Measurements from ENCODE around the gene TIMM10. TPM values are rescaled to one million over a fixed set of nuclear protein-coding genes. Genes with fewer than 3 reads are reported as not detected.
A peak's percentile ranks its signal among the peaks of the same experiment; 100 is the strongest.

Gene TIMM10
- total RNA-seq, 2 experiments from 2014 or later: 75.2 to 84.2 TPM

DNA sequence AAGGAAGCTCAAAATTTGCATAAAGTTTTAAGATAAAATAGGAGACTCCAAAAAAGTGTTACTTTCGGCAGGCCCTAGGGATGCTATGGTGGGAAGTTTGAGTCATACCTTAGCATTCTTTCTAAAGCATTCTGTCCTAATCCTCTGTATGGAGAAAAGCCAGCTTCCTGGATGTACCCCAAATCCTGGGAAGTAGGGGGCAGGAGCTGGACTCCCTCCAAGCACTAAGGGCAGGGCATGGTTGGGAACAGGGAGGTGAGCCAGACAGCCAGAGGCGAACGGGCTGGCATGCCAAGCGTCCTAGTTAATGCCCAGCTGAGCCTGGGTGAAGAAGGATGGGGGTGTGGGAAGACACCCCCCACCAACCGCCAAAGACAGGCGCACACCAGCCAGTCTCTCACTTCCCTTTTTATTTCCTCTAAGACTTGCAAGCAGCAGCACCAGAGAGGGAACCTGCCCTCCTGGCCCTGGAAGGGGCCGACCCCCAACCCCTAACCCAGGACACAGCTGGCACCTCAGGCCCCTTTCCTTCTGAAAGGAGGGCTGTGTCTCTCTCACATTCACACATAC, 46.3 kb downstream of the TIMM10 start:
- ATAC-seq: no peak
- H3K4me1 Mint-ChIP-seq (ENCODE audit: low read depth): peaks cover 11% of the 10 kb centered on the region
- POLR2A ChIA-PET: interaction anchor here (0.9 to 2.2 kb wide), 5 partner anchors 11 to 62 kb away, joined by 3 to 6 read pairs (median 5); partner anchors contain the start of genes SLC43A1 and TIMM10

DNA sequence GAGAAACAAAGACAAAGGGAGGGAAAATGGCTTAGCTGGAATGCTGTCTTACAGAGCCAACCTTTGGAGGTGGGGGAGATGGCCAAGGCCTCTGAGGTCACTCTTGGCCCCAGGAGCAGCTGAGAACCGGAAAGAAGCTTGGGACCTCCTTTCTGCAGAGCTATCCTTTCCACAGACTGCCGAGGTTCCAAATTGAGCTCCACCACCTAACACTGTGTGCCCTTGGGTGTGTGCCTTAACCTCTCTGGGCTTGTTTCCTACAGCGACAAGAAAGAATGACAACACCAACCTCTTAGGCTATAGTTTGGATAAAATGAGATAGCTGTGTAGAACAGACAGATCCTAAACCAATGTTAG, 47.0 kb downstream of the TIMM10 start:
- peaks cover 11% of the 10 kb centered on the region for H3K4me1 Mint-ChIP-seq (ENCODE audit: low read depth)
- TF ChIP-seq, protein P1, sequence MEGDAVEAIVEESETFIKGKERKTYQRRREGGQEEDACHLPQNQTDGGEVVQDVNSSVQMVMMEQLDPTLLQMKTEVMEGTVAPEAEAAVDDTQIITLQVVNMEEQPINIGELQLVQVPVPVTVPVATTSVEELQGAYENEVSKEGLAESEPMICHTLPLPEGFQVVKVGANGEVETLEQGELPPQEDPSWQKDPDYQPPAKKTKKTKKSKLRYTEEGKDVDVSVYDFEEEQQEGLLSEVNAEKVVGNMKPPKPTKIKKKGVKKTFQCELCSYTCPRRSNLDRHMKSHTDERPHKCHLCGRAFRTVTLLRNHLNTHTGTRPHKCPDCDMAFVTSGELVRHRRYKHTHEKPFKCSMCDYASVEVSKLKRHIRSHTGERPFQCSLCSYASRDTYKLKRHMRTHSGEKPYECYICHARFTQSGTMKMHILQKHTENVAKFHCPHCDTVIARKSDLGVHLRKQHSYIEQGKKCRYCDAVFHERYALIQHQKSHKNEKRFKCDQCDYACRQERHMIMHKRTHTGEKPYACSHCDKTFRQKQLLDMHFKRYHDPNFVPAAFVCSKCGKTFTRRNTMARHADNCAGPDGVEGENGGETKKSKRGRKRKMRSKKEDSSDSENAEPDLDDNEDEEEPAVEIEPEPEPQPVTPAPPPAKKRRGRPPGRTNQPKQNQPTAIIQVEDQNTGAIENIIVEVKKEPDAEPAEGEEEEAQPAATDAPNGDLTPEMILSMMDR (IDR thresholded peaks at IDR 0.05): no peak
- no peak overlapping the region for H3K27ac Mint-ChIP-seq
- CTCF ChIA-PET: interaction anchor here (0.9 to 9.7 kb wide), 21 partner anchors 10 to 161 kb away, joined by 3 to 254 read pairs (median 5); partner anchors contain the start of genes P2RX3, RTN4RL2 and SLC43A1
- ATAC-seq (no peak), DNase-seq (no peak)
- peaks cover 41% of the 10 kb centered on the region for H3K36me3 Mint-ChIP-seq (ENCODE audit: low read depth)
- H3K9me3 Mint-ChIP-seq: no peaks in the 10 kb centered on the region
- H3K4me3 Mint-ChIP-seq: no peak overlapping the region
- intact Hi-C loops (cut with micrococcal nuclease): no loop called here
- POLR2A ChIA-PET: interaction anchor here (1.1 to 2.2 kb wide), 4 partner anchors 10 to 47 kb away, joined by 3 to 6 read pairs (median 6); partner anchors contain the start of genes SLC43A1 and TIMM10
- peaks cover 9% of the 10 kb centered on the region for H3K27me3 Mint-ChIP-seq

More for the DNA sequence above, 46.3 kb downstream of the TIMM10 start:
- DNase-seq: no peak
- TF ChIP-seq, protein P1 (IDR thresholded peaks at IDR 0.05): no peak
- Mint-ChIP-seq H3K27me3 (peaks cover 9% of the 10 kb centered on the region), H3K9me3 (no peaks in the 10 kb centered on the region), H3K27ac (no peak overlapping the region), H3K4me3 (no peak overlapping the region), H3K36me3 (ENCODE audit: low read depth) (peaks cover 48% of the 10 kb centered on the region)
- intact Hi-C loops (cut with micrococcal nuclease): no loop called here
- CTCF ChIA-PET: interaction anchor here (0.9 to 9.7 kb wide), 18 partner anchors 10 to 136 kb away, joined by 3 to 254 read pairs (median 5); partner anchors contain the start of genes RTN4RL2 and SLC43A1

- intact Hi-C loops (cut with micrococcal nuclease): no loop called here
- CTCF ChIA-PET: interaction anchor here (0.9 to 9.7 kb wide), 24 partner anchors 9 to 317 kb away, joined by 3 to 254 read pairs (median 5); partner anchors contain the start of genes P2RX3, RTN4RL2 and SLC43A1
Measured at GRCh38 chr11:57482782-57483561, 47.6 kb downstream of the TIMM10 start.

GRCh38 chr11:57481915-57482781, 48.4 kb downstream of the TIMM10 start:
- Mint-ChIP-seq H3K27me3 (peaks cover 12% of the 10 kb centered on the region), H3K9me3 (no peaks in the 10 kb centered on the region), H3K27ac (no peak overlapping the region), H3K4me3 (no peak overlapping the region), H3K36me3 (ENCODE audit: low read depth) (peaks cover 27% of the 10 kb centered on the region), H3K4me1 (ENCODE audit: low read depth) (peaks cover 11% of the 10 kb centered on the region)
- POLR2A ChIA-PET: interaction anchor here (0.9 to 2.2 kb wide), 4 partner anchors 9 to 129 kb away, joined by 3 to 5 read pairs (median 3); no protein-coding TSS in a partner anchor
- intact Hi-C loops (cut with micrococcal nuclease): loop anchor here (2.0 kb wide), 1 partner anchor 23 kb away; no protein-coding TSS in a partner anchor
- CTCF ChIA-PET: interaction anchor here (1.0 to 9.7 kb wide), 19 partner anchors 9 to 318 kb away, joined by 3 to 254 read pairs (median 7); partner anchors contain the start of genes P2RX3, RTN4RL2 and SLC43A1
- ATAC-seq (no peak), DNase-seq (no peak)
- TF ChIP-seq, protein P1 (IDR thresholded peaks at IDR 0.05): no peak

More at GRCh38 chr11:57482782-57483561, 47.6 kb downstream of the TIMM10 start:
- POLR2A ChIA-PET: interaction anchor here (1.1 to 2.2 kb wide), 4 partner anchors 10 to 47 kb away, joined by 3 to 6 read pairs (median 6); partner anchors contain the start of genes SLC43A1 and TIMM10
- Mint-ChIP-seq H3K27me3 (peaks cover 11% of the 10 kb centered on the region), H3K36me3 (ENCODE audit: low read depth) (peaks cover 36% of the 10 kb centered on the region), H3K9me3 (no peaks in the 10 kb centered on the region), H3K4me1 (ENCODE audit: low read depth) (peaks cover 11% of the 10 kb centered on the region), H3K4me3 (no peak overlapping the region), H3K27ac (no peak overlapping the region)
- TF ChIP-seq, protein P1 (IDR thresholded peaks at IDR 0.05): peak; percentile 89
- ATAC-seq (peak; percentile 84), DNase-seq (peak; percentile 83)
